GM19328 (cell line): ENCODE results near the gene HIVEP2.

ENCODE experiments used
- ATAC-seq: cut with Tn5 transposase; IDR thresholded peaks from one replicate; pipeline ENCODE4 v1.9.1; 2021; ENCODE audit warnings: mild to moderate bottlenecking, moderate library complexity; ENCODE audit not compliant: unreplicated experiment

HIVEP2 gene

DNA sequence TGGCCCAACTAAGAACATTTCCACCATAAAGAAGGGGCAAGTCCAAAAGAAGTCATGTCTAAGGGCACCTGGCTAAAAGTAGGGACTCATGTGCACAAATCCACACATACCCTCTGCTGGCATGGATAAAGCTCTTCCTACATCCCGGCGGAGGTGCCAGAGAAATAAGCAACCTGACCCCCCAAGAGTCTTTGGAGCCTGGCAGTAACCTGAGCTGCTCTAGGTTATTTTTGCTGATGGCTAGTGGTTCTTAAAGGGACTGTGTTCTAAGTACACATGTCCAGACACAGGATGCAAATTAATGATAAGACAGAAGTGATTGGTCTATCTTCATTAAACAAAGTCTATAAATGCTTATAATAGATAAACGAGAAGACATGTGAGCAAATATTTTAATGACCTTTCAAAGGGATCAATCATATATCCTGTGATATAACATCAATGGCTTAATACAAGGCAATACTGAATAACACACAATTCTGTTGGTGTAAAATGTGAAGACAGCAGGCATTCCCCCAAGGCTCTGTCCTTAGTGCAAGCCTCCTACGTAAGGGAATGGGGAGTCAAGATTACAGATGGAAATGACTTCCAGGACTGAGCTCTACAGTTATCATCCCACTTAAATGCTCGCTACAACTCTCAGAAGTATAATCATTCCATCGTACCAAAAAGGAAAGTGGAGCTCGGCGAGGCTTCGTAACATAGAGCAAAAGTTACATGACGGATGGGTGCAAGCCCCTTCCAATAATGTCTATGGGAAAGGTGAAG is 52.5 kb downstream of the HIVEP2 start:
- ATAC-seq = no peak

DNA sequence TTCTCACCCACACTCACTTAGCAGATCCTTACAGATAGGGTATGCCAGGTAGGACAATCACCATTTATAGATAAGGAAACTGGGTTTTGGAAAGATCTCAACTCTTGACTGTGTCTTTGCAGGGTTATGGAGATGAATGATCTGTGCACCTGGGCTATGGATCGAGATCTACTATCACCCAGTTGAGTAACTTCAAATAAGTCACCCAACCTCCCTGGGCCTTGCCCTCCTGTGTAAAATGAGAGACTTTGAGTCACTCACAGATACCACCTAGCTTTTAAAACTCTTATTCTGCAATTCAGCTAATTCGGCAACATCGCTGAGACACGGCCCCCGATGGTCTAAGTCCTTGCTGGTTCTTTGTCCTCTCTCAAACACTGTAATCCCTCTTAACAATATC is 53.5 kb downstream of the HIVEP2 start:
- ATAC-seq = no peak

DNA sequence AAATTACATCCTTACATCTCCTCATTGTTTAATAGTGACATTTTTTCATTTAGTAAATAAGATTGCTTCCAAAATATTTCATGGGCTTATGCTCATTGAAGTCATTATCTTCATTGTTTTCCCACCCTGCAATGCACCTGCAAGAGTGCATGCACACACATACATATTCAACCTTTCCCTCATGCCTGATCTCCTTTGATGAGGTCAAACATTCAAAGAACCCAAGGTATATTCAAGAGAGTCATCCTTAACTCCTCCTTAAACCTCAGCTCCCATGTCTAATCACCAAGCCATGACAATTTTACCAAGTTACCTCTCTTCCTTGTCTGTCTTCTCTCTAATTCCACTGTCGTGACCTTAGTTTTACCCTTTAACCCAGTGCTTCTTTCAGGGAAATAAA is 56.5 kb downstream of the HIVEP2 start:
- no peak for ATAC-seq

DNA sequence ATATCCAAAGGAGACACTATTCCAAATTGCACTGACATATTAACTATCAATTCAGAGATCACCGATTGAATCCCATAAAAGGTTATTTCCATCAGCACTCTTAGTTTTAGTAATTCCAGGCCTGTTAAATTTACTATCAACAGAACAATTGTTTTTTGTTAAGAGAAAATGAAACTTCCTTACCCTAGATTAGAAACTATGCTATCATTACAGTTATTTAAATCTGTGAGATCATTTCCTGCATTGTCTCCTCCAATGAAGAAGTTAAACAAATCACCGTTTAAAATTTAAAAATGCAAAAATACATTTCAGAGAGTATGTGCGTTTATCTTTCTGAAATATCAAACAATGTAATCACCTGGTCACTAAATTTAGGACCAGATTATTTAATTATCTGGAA is 57.5 kb downstream of the HIVEP2 start:
- ATAC-seq = no peak

DNA sequence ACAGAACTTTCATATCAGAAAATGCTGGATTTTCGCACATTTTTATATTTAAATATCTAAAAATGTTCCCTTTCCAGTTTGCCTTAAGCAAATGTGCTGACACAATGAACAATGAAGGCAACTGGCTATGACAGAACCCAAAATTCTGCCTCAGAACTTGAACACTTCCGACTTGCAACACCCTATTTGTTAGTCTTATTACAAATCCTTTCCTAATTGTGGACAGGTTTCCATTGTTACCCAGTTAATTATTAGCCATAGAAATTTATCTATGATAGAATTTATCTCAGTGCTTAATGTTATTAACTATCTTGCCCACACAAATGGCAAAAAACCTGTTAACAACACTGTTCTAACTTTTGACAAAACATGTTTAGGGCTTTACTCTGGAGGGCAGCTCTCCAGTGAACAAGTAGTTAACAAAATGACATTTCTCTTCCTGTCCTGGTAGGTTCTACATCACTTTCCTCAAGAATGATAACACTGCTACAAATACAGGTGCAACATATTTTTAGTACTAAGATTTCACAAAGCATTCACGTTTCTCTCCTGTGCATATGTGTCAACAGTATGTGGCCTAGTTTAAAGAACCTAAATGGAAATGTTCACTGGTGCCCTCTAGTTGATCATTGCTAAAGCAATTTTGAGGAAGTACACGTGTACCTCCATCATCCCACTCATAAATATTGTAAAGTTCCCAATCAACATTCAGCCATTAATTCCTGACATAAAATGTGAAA is 58.4 kb downstream of the HIVEP2 start:
- ATAC-seq = peak; percentile 70

DNA sequence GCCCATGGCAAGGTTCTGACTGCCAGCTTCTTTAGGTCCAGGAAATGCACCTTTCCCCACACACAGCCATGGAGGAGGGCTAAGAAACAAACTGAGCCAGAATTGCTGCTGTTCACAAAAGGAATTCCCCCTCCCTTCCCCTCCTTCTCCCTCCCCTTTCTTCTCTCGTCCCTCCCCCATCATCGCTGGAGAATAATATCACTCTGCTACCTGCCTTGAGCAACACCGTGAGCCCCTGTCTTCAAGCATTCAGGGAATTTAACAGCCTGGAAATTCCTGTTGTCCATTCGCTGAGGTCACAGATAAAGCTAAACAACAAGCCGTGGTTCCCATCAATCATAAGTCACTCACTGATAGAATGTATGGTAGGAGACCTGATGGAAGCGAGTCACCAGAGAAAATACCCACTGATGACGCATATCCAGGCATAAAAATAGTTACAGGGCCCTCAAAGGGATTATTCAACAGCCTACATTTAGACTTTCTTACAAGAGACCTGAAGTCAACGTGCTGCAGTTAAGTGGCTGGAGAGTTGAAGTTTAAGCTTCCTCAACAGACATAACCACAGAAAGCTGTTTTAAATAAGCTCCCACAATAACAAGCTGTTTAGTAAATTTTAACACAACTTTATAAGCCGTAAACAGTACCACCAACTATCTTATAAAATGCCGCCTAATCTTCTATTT is 59.7 kb downstream of the HIVEP2 start:
- ATAC-seq = peak; percentile 43

DNA sequence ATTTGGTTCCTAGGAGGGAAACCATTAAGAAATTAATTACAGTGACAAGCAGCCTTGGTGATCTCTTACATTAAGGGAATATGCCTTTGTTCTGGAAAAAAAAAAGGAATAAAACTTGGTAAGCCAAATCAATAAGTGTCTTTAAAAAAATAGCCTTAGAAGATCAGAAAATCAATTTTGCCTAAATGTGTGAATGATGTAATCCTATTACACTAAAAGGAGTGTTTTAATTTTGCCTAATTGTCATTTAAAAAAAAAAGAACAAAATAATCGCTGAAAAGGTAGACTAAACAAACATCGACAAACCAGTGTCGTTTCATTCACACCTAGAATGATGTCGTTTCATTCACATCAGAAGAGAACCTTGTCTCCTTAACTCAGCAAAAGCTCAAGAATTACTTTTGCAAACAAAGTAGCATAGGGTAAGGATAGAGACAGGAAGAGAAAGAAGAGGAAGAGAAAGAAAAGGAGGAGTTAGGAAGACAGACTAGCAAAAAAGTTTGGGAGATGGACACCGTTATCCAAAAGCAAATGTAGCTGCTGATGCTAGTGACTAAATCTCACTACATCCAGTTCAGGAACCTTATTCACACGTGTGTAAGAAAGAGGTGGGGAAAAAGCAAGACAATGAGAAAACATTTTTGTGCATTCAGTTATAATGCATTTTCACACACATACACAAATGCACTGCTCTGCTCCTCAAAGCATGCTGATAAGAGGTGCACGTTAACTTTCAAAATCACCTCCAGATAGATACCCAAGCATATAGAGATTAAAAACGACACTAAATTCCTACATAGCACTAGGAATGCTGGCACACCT is 60.6 kb downstream of the HIVEP2 start:
- no peak for ATAC-seq

DNA sequence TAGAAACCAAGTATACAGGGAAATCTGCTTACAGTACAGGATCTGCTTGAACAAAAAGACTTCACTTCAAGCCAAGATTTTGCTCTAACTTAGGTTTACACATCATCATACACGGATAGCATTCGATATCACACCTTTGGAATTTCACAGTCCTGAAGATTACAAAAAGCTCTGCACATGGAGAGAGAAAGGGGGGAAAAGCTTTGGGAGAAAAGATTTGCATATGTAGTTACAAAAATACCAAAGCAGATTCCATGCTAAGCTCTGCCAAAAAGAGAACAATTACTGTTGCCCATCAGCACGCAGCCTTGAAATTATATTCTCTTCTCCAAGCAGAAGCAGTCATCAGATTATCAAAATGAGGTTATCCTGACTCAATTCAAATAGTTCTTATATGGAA is 62.0 kb downstream of the HIVEP2 start:
- no peak for ATAC-seq

DNA sequence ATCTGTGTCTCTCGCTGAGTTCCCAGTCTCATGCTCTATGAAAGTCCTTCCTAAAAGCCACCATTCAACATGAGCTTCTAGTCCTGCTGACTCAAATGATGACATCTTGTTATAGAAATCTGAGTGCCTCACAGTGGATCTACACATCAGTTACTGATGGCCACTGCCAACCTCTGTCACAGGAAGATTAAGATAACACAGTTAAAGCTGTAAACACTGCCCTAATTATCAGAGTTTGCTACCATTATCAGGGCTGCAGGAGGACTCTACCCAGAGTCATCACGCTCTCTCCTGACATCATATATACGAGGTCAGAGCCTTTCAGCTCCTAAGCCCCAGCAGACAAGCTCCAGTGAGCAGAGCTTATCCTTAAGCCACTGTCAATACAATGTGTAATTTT is 63.2 kb downstream of the HIVEP2 start:
- no peak for ATAC-seq

DNA sequence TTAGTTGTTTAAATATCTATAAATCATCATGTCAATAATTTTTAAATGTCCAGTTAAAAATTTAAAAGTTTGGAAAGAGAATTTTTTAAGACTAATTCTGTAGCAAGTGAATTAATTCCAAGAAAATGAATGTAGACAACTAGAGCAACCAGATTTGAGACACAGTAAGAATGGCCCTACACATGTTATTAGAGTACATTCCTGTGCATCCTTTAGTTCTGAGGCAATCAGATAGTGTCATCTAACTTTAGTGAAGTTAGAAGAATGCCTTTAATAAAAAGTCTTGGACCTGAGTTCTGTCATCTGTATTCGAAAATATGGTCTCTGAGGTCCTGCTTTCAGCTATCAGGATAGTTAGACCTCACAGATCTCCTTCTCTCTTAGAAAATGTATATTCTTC is 63.7 kb downstream of the HIVEP2 start:
- no peak for ATAC-seq

DNA sequence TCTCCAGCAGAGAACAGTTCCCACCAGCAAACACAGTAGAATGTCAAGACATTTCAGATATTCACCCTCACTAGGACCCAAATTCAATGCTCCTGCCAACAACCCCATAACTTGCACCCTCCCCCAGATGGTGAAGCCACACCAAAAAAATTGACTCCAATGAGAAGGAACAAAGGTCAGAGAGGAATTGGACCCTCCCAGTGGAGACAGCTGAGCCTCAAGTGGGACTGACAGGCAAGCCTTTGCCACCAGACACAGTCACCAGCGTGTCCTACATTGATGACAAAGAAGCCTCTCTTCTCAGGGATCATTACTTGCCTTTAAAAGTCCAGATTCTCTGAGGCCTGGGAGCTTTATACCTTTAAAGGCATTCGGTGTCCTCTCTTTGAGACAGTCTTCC is 64.8 kb downstream of the HIVEP2 start:
- ATAC-seq = no peak

DNA sequence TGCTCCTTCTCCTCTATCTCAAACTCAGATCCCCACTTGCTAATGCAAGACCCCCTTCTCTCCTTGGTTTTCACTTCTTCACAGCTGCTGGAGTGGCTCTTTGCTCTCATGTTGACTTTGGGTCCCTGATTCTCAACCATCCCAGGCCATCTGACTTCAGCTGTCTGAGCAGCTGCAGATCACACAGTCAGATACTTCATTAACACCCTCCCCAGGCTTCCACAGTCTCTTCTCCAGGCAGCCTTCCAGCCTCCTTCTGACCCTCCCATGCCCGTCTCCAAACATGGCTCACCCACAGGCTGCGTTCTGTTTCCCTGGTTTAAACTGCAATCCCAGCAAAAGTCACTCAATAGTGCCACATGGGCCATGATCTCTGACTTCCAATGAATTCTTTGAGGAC is 65.4 kb downstream of the HIVEP2 start:
- ATAC-seq = no peak

DNA sequence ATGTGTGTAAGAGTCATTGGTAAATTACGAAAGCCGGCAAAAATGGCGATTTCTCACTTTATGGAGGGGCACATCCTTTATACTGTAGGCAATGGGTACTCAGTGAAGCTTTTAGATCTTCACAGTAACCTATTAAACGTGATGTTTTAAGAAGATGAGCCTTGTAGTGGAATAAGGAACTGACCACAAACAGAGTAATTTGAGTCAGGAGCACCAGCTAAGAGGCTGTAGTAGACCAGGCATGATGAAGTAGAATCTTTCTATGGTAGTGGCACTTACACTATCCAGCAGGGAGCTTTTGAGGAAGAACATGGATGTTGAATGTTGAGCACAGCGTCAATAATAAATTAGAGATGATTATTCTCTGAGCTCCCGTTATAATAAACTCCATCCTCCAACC is 65.9 kb downstream of the HIVEP2 start:
- no peak for ATAC-seq

DNA sequence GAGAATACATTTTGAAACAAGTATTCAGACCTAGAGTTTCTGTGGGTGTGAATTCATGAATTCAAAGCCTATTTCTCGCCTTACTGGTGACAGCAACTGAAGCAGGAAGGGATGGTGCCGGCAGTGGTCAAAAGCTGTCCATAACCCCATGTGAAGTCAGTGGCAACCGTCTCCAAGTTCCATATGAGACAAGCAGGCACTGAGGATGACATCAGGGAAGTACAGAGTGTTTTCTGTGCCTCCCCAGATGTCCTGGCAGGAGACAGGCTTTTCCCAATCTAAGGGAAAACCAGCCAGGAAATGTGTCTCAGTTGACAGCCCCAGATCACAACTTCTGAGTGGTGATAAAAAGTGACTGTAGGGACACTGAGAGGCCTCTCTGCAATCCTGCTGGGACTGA is 66.6 kb downstream of the HIVEP2 start:
- ATAC-seq = no peak

DNA sequence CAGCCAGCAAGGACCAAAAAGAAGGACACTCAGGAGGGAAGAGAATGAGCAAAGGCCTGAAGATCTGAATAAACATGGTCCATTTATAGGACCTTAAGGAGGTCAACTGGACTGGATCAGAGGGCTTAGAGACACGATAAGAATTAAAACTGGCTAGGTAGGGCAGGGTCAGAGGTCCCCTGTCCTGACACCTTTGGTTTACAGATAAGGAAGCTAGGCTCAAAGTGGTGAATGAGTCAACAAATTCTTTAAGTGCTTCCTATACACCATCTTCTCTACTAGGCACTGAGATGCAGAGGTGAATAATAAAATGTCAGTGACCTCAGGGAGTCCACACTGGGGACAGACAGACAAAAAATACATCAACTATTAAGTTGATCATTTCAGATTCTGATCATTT is 70.3 kb downstream of the HIVEP2 start:
- ATAC-seq = no peak

DNA sequence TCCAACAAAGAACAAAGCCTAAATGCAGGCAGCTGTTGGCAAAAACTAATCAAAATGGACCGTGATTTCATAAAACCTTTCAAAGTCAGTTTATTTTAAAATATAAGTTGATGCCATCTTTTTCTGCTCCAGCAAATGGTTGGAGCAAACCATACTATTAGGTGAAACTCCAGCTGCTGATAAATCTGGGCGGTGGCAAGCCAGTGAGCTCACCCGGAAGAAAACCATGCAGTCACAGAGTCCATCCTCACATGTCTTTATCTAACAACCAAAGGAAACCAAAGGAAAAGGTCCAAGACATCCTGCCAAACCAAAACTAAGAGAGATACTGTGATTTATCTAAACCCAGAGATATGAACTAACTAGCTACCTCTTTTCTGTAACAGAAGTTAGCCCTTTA is 72.6 kb downstream of the HIVEP2 start:
- no peak for ATAC-seq

DNA sequence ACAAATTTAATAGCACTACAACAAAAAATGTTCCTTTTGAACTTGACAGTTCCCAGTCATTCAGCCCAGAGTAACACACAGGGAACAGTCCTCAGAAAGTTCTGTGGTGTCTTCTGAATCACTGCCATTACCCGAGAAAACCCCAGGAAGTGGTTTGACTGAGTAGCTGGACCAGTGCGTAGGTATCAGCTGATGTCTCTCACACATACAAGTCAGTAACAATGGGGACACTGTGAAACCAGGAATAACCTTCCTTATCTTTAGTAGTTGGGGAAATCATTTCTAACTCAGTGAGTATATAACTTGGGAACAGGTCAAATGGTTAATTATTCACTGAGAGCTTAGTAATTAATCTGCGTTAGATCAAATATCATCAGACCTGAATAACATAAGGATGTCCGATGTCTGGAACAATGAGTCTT is 73.1 kb downstream of the HIVEP2 start:
- peak; percentile 95 for ATAC-seq

DNA sequence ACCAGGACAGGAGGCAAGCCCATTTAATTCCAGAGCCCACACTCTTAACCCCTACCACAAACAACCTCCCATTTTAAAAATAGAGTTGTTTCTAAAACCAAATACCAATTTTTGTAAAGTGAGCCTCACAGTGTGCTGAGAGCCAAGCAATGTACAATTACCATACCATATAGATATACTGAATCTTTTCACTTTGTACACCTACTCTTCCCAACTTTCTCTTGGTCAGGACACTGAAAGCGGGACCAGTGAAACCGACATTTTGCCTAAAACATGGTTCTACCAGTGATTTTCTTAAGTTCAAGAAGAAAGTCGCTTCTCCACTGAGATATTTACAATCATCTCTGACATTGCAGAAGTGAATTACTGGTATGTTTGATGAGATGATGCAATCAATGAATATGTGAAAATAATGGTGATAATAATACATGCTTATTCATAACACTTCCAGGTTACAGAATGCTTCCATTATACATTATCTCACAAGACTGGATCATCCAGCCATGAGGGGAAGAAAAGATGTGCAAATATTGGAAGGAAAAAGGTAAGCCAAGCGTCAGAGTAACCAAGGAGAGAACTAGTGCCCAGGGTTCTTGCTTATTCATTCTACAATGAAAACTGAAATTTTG is 74.1 kb downstream of the HIVEP2 start:
- no peak for ATAC-seq

DNA sequence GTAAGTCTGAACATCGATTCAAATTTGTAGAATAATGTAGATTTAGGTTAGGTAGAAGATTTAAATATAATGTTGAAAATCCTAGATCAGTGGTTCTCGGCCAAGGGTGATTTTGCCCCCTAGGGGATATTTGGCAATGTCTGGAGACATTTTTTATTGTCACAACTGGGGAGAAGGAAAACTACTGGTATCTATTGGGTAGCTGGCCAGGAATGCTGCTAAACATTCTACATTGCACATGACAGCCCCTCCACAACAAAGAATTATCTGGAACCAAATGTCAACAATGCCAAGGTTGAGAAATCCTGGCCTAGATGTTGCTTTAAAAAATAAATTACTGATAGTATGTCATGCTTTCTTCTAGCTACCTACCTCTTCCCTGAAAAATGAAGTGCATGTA is 76.1 kb downstream of the HIVEP2 start:
- ATAC-seq = no peak

DNA sequence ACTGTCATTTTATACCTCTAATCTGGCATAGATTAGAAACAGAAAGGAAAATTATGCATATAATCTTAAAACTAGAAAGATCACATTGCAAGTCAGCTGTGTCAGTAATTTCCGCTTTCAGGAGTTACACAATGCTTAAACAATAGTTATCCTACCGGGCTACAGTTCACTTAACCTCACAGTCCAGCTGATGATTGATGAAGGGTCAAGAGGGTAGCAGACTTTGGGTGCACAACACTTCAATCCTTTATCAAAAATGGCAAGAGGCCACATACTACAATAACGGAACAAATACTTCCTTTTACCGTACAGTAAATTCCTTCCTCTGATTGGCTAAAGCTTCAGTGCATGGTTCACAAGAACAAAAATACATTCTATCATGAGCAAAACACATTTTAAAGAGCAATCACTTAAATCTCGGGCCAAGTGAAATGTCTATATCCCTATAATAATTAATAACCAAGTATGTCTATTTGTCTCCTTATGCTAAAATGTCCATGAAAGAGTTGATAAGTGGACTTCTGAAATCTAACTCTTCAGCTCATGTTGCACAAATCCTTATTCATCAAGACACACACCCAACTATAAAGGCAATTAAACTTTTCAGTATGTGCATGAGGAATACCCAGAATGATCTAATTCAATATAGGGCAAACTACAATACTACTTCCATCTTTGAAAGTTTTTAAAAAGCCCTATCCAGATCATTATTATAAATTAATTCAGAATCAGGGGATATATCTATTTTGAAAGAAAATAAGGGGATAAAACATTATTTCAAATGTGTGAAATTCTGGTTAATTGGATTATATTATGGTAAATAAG is 76.8 kb downstream of the HIVEP2 start:
- ATAC-seq = no peak
